Endothelial cell (in vitro differentiated cells): ENCODE results near the gene RHOJ. TPM values are rescaled to one million over a fixed set of nuclear protein-coding genes. Genes with fewer than 3 reads are reported as not detected.
A peak's percentile ranks its signal among the peaks of the same experiment; 100 is the strongest.

ENCODE experiments used
- DNase-seq: peaks from one replicate; pipeline ENCODE4 v3.0.0; 2021; ENCODE audit warnings: low spot score
- H3K27ac Mint-ChIP-seq: one replicate; pipeline ENCODE4 v1.8.0; 2021; ENCODE audit warnings: mixed read lengths, inconsistent platforms; ENCODE audit not compliant: unreplicated experiment
- H3K27me3 Mint-ChIP-seq: one replicate; pipeline ENCODE4 v1.8.0; 2021; ENCODE audit warnings: mild to moderate bottlenecking, moderate library complexity, mixed read lengths, inconsistent platforms; ENCODE audit not compliant: unreplicated experiment
- H3K36me3 Mint-ChIP-seq: one replicate; pipeline ENCODE4 v1.8.0; 2021; ENCODE audit warnings: mild to moderate bottlenecking, low read depth, mixed read lengths, inconsistent platforms; ENCODE audit not compliant: unreplicated experiment
- H3K4me1 Mint-ChIP-seq: one replicate; pipeline ENCODE4 v1.8.0; 2021; ENCODE audit warnings: mild to moderate bottlenecking, mixed read lengths, inconsistent platforms; ENCODE audit not compliant: unreplicated experiment
- H3K4me3 Mint-ChIP-seq: one replicate; pipeline ENCODE4 v1.8.0; 2021; ENCODE audit warnings: mild to moderate bottlenecking, mixed read lengths, inconsistent platforms; ENCODE audit not compliant: unreplicated experiment
- H3K9me3 Mint-ChIP-seq: one replicate; pipeline ENCODE4 v1.8.0; 2021; ENCODE audit warnings: mixed read lengths, inconsistent platforms; ENCODE audit not compliant: unreplicated experiment
- total RNA-seq: library from RNA; stranded (reverse); fragmentation: NEBNext Ultra II Directional; extraction: Animal tissue kit (Norgen Biotek cat#: 25700); gene quantifications from one replicate; pipeline ENCODE4 v1.2.1, GENCODE V29; 2021; ENCODE audit not compliant: unreplicated experiment
- TF ChIP-seq, protein P1 (sequence below): fragments of 200-600 bp; sonication (generic); IDR thresholded peaks from one replicate; pipeline ENCODE4 v1.5.0; 2021; ENCODE audit warnings: antibody characterized with exemption; ENCODE audit not compliant: unreplicated experiment

The RHOJ gene
- total RNA-seq, 1 donor from 2014 or later: 266 TPM

DNA sequence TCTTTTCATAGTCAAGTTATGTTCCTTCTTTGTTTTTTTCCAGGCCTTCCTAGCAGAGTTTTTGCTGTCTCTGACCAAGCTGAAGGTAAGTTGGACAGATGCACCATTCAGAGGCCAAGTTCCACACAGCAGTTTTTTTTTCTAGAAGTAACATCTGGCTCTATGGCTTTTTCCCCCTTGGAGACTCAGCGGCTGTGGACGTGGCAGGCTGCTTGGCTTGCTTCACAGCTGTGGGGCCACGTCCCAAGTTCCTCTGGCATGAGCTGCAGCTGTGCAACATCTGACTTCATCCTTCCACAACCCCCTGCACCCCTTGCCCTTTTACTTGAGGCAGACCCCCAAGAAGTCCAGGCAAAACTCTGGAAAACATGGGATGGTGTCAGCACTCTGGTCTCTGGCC, 24.2 kb upstream of the RHOJ start:
- Mint-ChIP-seq H3K36me3 (no peaks in the 10 kb centered on the region), H3K4me1 (peaks cover 5% of the 10 kb centered on the region), H3K27ac (no peak overlapping the region), H3K9me3 (no peaks in the 10 kb centered on the region), H3K4me3 (no peak overlapping the region), H3K27me3 (no peaks in the 10 kb centered on the region)
- DNase-seq: no peak
- TF ChIP-seq, protein P1, sequence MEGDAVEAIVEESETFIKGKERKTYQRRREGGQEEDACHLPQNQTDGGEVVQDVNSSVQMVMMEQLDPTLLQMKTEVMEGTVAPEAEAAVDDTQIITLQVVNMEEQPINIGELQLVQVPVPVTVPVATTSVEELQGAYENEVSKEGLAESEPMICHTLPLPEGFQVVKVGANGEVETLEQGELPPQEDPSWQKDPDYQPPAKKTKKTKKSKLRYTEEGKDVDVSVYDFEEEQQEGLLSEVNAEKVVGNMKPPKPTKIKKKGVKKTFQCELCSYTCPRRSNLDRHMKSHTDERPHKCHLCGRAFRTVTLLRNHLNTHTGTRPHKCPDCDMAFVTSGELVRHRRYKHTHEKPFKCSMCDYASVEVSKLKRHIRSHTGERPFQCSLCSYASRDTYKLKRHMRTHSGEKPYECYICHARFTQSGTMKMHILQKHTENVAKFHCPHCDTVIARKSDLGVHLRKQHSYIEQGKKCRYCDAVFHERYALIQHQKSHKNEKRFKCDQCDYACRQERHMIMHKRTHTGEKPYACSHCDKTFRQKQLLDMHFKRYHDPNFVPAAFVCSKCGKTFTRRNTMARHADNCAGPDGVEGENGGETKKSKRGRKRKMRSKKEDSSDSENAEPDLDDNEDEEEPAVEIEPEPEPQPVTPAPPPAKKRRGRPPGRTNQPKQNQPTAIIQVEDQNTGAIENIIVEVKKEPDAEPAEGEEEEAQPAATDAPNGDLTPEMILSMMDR: no peak

DNA sequence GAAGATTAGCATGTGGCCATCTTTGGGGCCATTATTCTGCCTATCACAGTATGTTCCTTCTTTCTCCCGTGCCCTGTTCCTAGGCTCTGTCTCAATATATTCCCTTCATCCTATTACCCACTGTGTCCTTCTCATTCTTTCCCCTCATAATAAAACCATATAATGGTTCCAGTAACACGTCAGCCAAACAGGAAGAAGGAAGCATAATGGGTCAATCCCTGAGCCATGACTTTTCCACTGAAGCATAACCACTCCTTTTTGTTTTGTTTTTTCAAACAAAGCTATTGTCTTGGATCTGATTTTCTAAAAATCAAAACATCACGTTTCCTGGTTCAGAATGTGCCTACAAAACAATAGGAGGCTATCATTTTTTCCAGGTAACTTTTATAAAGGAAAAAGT, 21.3 kb upstream of the RHOJ start:
- no peaks in the 10 kb centered on the region for H3K36me3 Mint-ChIP-seq
- TF ChIP-seq, protein P1: no peak
- H3K9me3 Mint-ChIP-seq: no peaks in the 10 kb centered on the region
- H3K4me3 Mint-ChIP-seq: no peak overlapping the region
- H3K27me3 Mint-ChIP-seq: no peaks in the 10 kb centered on the region
- DNase-seq: no peak
- H3K4me1 Mint-ChIP-seq: peaks cover 5% of the 10 kb centered on the region
- H3K27ac Mint-ChIP-seq: no peak overlapping the region

DNA sequence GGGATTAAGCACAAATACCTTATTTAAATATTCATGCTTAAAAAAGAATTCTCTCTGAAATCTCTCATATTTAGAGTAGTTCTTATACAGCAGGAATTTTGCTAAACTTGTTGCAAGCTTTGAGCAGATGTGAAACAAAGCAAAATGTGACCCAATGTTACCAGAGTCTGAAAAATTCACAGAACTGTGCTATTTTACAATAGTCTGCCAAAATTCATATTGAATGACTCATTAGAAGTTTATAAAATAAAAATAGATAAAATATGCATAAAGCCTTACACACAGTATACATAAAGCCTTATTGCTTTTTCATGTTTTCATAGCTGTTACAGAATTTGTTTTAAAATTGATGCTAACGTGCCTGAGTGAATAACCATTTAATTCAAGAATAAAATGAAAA, 17.8 kb upstream of the RHOJ start:
- Mint-ChIP-seq H3K9me3 (no peaks in the 10 kb centered on the region), H3K27ac (no peak overlapping the region), H3K27me3 (no peaks in the 10 kb centered on the region), H3K4me3 (no peak overlapping the region), H3K36me3 (no peaks in the 10 kb centered on the region), H3K4me1 (peaks cover 5% of the 10 kb centered on the region)
- DNase-seq: no peak
- TF ChIP-seq, protein P1: no peak

DNA sequence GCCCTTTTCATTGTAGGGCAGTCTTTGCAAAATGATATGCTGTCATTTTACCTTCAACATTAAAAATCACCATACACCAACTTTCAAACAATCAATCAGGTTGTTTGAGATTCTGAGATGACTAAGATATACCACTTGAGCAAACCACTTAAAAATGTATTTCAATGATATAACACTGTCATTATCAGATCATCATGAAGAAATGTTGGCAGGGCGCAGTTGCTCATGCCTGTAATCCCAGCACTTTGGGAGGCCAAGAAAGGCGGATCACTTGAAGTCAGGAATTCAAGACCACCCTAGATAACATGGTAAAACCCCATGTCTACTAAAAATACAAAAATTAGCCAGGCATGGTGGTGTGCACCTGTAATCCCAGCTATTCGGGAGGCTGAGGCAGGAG, 13.0 kb upstream of the RHOJ start:
- Mint-ChIP-seq H3K4me1 (peaks cover 8% of the 10 kb centered on the region), H3K4me3 (no peak overlapping the region), H3K36me3 (peaks cover 5% of the 10 kb centered on the region), H3K27ac (no peak overlapping the region), H3K9me3 (peaks cover 3% of the 10 kb centered on the region), H3K27me3 (no peaks in the 10 kb centered on the region)
- DNase-seq: no peak
- TF ChIP-seq, protein P1: no peak

DNA sequence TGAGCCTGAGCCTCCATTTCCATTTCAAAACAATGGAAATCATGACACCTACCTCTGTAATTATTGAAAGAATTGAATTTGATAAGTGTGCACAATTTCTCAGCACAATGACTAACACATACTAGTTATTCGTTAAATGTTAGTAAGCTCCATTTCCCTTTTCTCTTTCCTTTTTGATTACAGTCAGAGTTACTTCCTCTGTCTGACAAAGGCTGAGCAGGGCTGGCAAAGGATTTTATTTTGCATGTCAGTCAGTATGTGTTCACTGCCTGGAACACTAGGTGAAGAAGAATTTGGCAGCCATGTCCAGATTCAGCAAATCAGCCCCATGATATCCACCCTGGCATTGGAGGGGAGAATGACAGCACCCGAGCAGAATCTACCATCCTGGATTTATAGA, 12.2 kb upstream of the RHOJ start:
- Mint-ChIP-seq H3K9me3 (peaks cover 3% of the 10 kb centered on the region), H3K4me3 (no peak overlapping the region), H3K27ac (peak overlapping the region; percentile 65), H3K27me3 (no peaks in the 10 kb centered on the region), H3K4me1 (peaks cover 8% of the 10 kb centered on the region), H3K36me3 (peaks cover 5% of the 10 kb centered on the region)
- TF ChIP-seq, protein P1: no peak
- DNase-seq: no peak
